Amniotic epithelial cell (primary cell): ENCODE results near the gene LORICRIN.
A peak's percentile ranks its signal among the peaks of the same experiment; 100 is the strongest.
"Not testable (repeated sequence)": the region's sequence is repeated elsewhere in the genome, so short reads cannot be mapped to it uniquely, and the experiment has no call there.

Source experiments
- DNase-seq: peaks from one replicate; pipeline ENCODE4 v3.0.0-alpha.2; 2010; ENCODE audit warnings: low read depth

The LORICRIN gene

GRCh38 chr1:153259387-153259786 is at the start of gene LORICRIN:
Gene LORICRIN, plus strand, starts transcription at chr1:153259687. Its CDS starts 1,263 bp downstream, at chr1:153260950.
- no peak for DNase-seq

- no peak for DNase-seq
These were observed 49.3 kb upstream of the LORICRIN start for GRCh38 chr1:153210206-153210605.

GRCh38 chr1:153212201-153212600 is 47.3 kb upstream of the LORICRIN start:
- no peak for DNase-seq

DNA sequence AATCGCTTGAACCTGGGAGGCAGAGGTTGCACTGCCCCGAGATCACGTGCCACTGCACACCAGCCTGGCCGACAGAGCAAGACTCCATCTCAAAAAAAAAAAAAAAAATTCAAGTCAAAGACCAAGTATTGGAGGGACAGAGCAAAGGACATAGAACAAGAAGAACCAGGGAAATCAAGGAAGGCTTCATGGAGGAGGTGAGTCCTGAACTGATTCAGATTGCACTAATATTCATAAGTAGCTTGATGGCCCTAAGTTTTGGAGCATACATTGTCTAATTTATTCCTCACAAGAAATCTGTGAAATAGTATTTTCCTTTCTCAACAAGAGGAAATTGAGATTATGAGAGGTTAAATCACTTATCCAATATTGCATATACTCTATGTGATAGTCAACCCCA is 46.0 kb upstream of the LORICRIN start:
- DNase-seq: no peak

GRCh38 chr1:153217212-153217611 is 42.3 kb upstream of the LORICRIN start, which contains the start of gene PRR9:
Gene PRR9, plus strand, starts transcription at chr1:153217584. Its CDS starts 561 bp downstream, at chr1:153218145.
- DNase-seq: peak; percentile 62

- DNase-seq: no peak
These were observed 41.6 kb upstream of the LORICRIN start for GRCh38 chr1:153217744-153218416.

- DNase-seq: peak; percentile 9
These were observed 38.7 kb upstream of the LORICRIN start for GRCh38 chr1:153220606-153221303.

DNA sequence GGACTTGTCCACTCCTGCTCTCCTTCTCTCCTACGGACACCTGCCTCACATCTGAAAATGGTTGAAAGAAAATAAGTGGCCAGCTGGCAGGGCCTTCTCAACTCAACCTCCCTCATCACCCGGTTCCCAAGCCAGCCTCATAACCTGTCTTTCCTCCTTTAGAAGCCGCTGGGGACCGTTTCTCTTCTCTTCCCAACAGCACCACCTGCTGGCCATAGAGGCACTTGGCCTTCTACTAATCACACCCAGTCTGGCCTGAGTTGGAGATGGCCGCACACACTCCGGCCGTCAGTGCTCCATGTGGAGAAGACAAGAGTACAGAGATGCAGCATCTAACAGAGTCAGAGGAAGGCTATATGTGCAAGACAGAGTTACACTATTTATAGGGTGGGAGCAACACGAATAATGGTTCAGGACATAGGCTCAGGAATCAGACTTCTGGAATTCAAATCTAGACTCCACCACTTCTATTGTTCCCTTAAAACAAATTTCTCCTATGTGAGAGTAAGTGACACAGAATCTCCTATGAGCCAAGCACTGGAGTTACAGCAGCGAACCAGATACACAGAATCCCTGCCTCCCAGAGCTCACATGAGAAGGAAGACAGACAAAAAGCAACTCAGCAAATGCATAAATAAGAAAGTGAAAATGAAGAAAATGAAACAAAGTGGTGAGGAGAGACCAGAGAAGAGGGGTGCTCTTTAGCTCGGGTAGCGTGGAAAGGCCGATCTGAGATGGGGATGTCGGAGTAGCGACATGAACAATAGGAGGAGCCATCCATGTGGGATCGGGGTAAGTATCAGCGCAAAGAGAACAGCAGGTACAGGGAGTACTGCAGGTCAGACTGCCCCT is 36.2 kb upstream of the LORICRIN start:
- DNase-seq: peak; percentile 33

GRCh38 chr1:153227810-153228209 is 31.7 kb upstream of the LORICRIN start:
- no peak for DNase-seq

- no peak for DNase-seq
These were observed 31.0 kb upstream of the LORICRIN start for GRCh38 chr1:153228491-153228890.

DNA sequence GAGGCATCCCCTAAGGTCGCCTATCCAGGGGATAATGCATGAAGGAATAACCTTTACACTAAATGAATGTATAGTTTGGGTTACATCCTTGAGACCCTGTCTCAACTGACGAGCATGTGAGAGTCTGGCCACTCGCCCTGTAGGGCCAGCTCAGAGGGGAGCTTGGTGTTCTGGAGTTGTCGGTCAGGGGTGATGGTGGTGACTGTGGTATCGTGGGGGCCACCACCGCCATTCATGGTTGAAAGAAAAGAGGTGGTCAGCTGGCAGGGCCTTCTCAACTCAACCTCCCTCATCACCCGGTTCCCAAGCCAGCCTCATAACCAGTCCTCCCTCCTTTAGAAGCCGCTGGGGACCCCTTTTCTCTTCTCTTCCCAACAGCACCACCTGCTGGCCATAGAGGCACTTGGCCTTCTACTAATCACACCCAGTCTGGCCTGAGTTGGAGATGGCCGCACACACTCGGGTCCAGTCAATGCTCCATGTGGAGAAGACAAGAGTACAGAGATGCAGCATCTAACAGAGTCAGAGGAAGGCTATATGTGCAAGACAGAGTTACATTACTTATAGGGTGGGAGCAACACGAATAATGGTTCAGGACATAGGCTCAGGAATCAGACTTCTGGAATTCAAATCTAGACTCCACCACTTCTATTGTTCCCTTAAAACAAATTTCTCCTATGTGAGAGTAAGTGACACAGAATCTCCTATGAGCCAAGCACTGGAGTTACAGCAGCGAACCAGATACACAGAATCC is 30.2 kb upstream of the LORICRIN start:
- not testable (repeated sequence) for DNase-seq

- no peak for DNase-seq
These were observed 28.1 kb upstream of the LORICRIN start for GRCh38 chr1:153231363-153231762.

GRCh38 chr1:153231785-153232184 is 27.7 kb upstream of the LORICRIN start:
- no peak for DNase-seq

GRCh38 chr1:153232553-153232952 is 26.9 kb upstream of the LORICRIN start:
- DNase-seq: no peak

- DNase-seq: no peak
These were observed 26.0 kb upstream of the LORICRIN start for GRCh38 chr1:153233448-153233847.

DNA sequence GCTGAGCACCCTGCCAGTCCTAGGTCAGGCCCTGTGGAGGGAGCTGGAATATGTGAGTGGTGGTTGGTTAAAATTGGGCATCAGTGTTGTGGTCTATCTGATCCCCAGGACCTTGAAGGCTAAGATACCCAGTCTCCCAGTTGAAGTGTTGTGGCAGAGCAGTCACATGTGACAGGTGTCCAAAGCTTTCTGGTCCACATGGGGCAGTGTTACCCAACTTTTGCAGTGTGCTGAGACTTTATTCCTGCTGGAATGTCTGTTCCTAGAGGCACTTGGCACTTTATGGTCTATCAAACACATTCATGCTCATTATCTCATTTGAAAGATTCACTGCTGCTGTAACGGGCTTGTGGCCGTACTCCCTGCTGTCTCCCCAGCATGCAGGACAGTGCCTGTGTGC is 21.0 kb upstream of the LORICRIN start:
- DNase-seq: no peak

DNA sequence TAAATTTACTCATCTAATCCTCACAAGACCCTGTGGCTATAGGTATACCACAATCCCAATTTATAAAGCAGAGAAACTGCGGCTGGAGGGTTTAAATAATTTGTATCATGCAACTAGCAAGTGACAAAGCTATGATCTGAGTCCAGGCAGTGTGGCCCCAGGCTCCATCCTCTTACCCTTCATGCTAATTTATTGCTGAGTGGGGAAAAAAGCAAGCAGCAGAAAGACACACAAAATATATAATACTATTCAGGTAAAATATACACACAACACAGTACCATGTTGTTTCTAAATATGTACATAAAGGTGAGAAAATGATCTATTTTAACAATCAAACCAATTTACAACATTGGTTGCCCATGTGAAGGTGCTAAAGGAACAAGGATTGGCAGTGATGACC is 17.3 kb upstream of the LORICRIN start:
- DNase-seq: no peak

- no peak for DNase-seq
These were observed 14.0 kb upstream of the LORICRIN start for GRCh38 chr1:153245466-153245865.

DNA sequence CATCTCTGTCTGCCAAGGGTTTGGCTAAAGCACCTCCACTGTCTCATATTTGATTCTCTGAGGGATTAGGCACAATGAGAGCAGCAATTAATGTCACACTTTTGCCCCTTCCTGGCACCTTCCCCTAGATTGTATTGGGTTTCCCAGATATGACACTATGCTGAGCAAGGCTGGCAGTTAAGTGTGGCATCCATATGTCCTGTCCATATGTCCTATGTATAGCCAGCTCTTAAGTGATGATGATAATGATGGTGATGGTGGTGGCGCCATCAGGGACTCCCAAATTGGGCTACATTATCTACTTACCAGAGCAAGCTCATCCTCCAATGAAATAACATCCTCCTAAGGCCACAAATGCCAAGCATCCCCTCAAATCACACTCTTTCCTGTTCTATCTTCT is 13.5 kb upstream of the LORICRIN start:
- no peak for DNase-seq

- DNase-seq: no peak
These were observed 12.7 kb upstream of the LORICRIN start for GRCh38 chr1:153246825-153247224.

GRCh38 chr1:153248176-153248879 is 11.2 kb upstream of the LORICRIN start:
- DNase-seq: no peak
